KG1 (cell line): ENCODE data around the gene EPHX1.
"Not testable (repeated sequence)": the region's sequence is repeated elsewhere in the genome, so short reads cannot be mapped to it uniquely, and the experiment has no call there.

Experiments used
- DNase-seq: peaks from one replicate; lab custom pipeline; 2025; lab: John Stamatoyannopoulos, UW

Gene EPHX1

GRCh38 chr1:225881081-225881958 lies 71.4 kb downstream of the EPHX1 start:
- no peak for DNase-seq

GRCh38 chr1:225881959-225882693 lies 72.2 kb downstream of the EPHX1 start, which contains the start of gene TMEM63A:
TSS of gene TMEM63A (minus strand) at chr1:225882380. CDS start at chr1:225877580, 4,800 bp downstream.
- DNase-seq, result peak; percentile 49

DNA sequence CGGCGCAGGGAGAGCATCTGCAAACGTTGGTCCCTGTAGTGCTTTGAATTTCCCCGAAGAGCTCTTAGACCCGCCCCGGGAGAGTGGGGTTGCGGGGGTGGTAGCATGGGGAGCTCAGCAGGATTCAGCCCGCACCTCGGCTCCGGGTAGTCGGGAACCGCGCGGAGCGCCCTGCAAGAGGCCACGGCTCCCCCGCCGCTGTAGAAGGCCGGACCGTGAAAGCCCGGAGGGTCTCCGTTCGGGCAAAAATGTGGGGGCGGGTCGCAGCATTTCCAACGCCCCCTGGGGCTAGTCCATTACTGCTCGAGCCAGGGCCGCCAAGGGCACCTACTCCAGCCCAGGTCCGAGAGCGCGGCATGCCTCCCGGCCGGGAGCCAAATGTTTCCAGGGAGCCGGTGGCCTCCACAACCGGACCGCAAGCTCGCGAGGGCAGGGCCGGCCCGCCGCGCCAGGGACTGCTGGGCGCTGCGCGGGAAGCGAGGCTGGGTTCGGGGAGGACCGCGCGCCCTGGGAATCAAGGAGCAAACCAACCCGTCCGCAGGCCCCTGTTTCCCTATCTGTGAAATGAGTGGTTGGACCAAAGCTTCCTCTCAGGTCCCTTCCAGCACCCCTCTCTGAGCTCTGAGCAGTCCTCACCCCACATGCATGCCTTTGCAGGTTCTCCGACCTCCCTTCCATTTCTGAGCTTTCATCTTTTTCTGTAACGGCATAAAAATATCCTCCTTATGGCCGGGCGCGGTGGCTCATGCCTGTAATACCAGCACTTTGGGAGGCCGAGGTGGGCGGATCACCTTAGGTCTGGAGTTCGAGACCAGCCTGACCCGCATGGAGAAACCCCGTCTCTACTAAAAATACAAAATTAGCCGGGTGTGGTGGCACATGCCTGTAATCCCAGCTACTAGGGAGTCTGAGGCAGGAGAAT lies 73.0 kb downstream of the EPHX1 start:
- no peak for DNase-seq

DNA sequence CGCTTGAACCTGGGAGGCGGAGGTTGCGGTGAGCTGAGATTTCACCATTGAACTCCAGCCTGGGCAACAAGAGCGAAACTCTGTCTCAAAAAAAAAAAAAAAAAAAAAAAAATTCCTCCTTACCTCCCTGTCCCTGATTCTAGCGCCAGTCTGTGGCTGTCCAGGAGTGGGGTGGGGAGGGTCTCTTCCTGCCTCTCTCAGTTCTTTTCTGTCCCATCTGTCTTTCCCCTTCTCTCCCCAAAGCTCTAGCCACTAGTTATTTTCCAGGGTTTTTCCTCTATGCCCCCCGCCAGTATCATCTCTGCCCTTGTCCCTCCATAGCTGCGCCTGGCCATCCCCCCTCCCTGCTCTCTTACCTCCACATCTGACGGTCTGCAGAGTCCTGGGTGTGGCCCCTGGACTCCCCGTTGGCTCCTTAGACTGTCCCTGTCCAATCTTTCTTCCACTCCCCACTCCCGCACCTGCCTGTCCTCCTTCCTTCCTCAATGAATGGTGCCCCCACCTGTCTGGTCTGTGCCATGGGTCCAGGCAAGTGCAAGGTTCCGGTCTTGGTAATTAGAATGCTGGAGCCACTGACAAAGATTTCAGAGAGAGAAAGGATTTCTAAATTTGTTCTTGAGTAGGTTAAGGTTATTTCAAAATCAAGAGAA lies 73.8 kb downstream of the EPHX1 start:
- no peak for DNase-seq

DNA sequence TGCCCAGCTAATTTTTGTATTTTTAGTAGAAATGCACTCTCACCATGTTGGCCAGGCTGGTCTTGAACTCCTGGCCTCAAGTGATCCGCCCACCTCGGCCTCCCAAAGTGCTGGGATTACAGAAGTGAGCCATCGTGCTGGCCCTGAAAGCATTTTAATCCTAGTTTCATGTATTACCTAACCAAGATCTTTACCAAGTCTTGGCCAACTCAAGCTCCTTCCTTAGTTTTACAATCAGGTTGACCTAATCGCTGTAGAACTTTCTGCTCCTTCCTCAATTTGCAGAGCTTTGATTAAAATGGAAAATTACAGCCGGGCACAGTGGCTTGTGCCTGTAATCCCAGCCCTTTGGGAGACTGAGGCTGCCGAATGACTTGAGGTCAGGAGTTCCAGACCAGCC lies 75.4 kb downstream of the EPHX1 start:
- DNase-seq, result no peak

DNA sequence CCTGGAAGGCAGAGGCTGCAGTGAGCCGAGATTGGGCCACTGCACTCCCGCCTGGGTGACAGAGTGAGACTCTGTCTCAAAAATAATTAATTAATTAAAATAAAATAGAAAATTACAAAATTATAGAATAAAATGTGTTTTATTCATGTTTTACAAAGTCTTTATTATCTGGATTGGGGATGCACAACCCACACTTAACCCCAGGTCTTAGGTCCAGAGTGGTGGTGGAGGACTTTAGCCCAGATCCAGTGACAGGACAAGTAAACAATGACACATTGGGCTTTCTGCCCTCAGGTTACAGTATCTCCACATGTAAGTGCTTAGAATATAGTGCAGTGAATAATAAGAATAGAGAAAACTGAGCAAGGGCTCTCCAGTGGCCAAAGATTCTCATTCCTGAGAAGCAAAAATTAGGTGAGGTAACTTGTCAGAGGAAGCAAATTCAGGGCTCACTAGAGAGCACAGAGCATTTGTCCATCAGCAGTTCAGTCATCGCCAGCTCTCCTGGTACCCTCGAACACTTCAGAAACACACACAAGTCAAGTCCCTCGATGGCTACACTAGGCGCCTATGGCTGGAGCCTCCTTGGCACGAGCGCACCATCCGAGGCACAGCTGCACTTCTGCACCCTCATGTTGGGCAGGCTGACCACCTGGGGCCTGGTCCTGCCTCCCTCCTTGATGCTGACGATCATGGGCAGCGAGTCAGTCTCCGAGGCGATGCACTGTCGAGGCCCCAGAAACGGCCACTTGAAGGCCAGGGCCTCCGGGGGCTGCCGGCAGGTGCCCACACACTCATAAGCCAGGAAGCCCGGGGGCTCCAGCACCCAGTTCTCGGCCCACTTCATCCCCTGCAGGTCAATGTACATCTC lies 76.5 kb downstream of the EPHX1 start:
- no peak for DNase-seq

DNA sequence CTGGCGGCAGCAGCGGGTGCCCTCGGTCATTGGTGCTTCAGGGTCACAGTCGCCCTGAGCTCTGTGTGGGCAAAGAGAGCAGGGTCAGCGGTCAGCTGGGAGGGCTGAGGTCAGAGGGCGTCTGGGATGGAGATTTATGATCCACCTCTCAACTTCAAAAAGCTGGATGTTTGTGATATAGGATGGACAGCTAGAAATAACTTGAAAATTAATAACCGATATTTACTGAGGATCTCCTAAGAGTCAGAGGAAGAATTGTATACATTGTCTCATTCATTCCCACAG lies 77.0 kb downstream of the EPHX1 start:
- no peak for DNase-seq

DNA sequence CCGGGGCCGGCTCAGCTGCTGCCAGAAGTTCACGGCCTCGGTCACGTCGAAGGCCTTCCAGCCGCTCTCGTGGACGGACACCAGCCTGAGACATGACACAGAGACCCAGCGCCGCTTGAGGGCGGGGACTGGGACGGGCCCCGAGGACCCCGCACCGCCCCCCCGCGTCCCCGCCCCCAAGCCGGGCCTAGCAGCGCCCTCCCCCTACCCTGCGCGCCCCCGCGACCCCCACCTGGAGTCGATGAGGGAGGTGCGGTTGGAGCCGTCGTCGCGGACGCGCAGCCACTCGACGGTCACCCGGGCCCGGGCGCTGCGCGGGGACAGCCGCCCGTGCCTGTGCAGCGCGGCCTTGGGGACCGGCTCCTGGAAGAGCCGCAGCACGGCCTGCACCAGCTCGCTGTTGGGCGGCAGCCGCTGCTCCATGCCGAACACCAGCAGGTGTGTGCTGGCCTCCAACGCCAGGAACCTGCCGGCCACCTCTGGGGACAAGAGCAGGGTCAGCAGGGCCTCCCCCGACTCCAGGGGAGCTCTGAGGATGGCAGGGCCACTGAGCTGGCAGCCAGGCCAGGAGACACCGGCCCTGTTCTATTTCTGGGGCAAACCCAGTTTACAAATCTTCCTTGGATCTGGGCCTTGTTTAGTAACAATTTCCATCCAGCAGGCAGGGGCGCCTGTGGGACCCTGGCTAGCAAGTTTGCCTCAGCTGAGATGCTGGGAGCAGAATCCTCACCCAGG lies 77.8 kb downstream of the EPHX1 start:
- not testable (repeated sequence) for DNase-seq

GRCh38 chr1:225888289-225888897 lies 78.5 kb downstream of the EPHX1 start:
- no peak for DNase-seq

DNA sequence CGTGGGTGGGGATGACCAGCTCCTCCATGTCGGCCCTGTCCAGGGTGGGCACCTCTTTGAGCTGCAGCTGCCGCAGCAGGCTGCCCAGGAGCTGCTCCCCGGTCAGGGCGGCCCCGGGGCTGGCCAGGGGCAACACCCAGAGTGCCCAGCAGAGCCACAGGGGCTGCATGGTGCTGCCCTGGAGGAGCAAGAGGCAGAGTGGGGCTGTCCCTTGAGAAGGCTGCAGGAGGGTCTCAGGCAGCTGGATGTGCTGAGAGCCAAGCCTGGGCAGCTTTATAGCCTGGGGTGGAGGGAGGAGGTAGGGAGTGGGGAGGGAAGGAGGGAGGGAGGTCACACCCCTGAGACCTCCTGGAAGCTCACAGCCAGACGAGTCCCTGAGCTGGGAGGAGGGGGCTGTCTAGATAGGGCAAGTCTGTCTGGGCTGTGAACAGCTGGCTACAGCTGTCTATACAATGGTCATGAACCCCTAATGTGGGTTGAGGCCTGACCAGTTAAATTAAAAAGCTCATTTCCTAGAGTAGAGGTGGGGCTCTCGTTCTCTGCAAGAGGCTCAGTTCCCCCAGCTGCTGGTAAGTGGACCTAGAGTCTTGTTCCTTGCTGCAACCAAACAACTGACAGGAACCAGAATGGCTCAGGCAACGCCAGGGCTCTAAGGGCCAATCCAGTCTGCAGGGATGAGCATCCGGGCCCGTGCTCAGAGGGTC lies 79.1 kb downstream of the EPHX1 start, which contains the start of gene LEFTY1:
TSS of gene LEFTY1 (minus strand) at position 249 of the 704 bp plus-strand sequence. CDS start at position 169, 80 bp downstream.
- no peak for DNase-seq

DNA sequence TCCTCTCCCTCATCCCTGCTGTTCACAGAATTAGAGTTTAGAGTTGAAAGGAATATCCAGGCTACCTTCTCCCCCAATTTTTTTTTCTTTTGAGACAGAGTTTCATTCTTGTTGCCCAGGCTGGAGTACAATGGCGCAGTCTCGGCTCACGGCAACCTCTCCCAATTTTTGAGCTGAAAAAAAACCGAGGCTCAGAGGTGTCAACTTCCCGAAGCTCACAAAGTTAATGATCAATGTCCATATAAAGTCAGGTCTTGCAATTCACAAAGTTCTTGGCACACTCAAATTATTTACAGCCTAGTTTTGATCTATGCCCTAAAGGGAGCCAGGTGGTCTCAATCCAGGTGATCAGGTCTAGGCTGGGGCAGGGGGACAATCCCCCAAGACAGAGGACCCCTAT lies 79.8 kb downstream of the EPHX1 start:
- no peak for DNase-seq

DNA sequence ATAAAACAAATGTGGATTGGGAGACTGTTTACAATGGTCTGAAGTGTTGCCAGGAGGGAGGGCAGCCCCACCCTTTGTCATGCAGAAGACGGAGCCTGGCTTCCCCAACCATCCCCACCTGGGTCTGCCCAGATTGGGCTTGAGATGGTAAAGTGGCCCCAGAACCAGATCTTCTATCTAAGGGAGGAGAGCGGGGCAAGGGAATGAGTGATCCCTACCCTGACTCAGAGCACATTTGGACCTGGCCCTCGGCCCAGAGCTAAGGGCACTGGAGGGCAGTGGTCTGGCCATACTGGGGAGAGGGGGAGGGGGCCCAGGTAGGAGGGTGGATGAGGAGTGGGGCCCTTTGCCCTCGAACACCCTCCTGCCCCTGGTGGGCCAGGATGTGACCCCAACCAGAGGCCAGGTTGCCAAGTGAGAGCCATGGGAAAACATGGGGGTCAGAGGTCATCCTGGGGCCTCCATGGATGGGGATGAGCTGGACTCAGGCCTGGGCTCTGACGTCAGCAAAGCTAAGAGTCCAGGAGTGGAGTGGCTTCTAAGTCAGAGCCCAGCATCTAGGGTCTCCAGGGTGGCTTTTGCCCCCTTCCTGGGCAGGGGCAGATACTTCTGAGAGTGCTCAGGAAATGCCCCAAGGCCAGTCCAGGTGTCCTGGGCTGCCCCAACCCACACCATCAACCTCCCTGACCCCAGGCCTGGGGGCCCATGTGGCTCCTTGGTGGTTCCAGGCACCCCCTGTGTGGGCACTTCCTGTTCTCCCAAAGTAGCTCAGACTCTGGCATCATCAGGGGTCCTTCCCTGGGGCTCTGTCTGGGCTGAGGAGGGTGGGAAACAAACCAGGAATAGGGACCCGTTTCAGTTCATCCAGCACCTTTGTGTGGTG lies 80.7 kb downstream of the EPHX1 start:
- no peak for DNase-seq

- DNase-seq, result no peak
These were observed 81.5 kb downstream of the EPHX1 start for GRCh38 chr1:225891229-225891972.

GRCh38 chr1:225892307-225892706 lies 82.4 kb downstream of the EPHX1 start:
- no peak for DNase-seq
